ENCODE results near the gene TSPAN7.

GRCh38 chrX:38628587-38628986 is 67.2 kb downstream of the TSPAN7 start:
- TF ChIP-seq PATZ1 (CRISPR knock-in tag; IDR thresholded peaks at IDR 0.05; ENCODE audit: borderline replicate concordance), result no peak
- no peak for TF ChIP-seq ESRRG (CRISPR knock-in tag; IDR thresholded peaks at IDR 0.05)
- TF ChIP-seq ARNTL (CRISPR knock-in tag; IDR thresholded peaks at IDR 0.05; ENCODE audit: borderline replicate concordance, low read depth), result no peak
- TF ChIP-seq ZNF8 (CRISPR knock-in tag; IDR thresholded peaks at IDR 0.05), result no peak
- TF ChIP-seq GLIS3 (CRISPR knock-in tag; IDR thresholded peaks at IDR 0.05), result no peak
- no peak for TF ChIP-seq ISL1 (CRISPR knock-in tag; IDR thresholded peaks at IDR 0.05)
- no peak for TF ChIP-seq CSDC2 (CRISPR knock-in tag; IDR thresholded peaks at IDR 0.05)
- TF ChIP-seq TOX (CRISPR knock-in tag; IDR thresholded peaks at IDR 0.05; ENCODE audit: borderline replicate concordance), result no peak
- no peak for TF ChIP-seq ZFP30 (CRISPR knock-in tag; IDR thresholded peaks at IDR 0.05)
- no peak for TF ChIP-seq TCF4 (CRISPR knock-in tag; IDR thresholded peaks at IDR 0.05; ENCODE audit: borderline replicate concordance)
- TF ChIP-seq ZNF565 (CRISPR knock-in tag; conservative IDR thresholded peaks at IDR 0.05; ENCODE audit: low read depth), result no peak
- TF ChIP-seq RARB (CRISPR knock-in tag; IDR thresholded peaks at IDR 0.05), result no peak
- TF ChIP-seq ZFP3 (CRISPR knock-in tag; IDR thresholded peaks at IDR 0.05), result no peak
- TF ChIP-seq TSHZ2 (CRISPR knock-in tag; IDR thresholded peaks at IDR 0.05), result no peak

Data from SK-N-SH treated with all-trans-retinoic acid at 6 μM for 48 hours (cell line).